ENCODE measurements around the gene ABCA1. TPM values are rescaled to one million over a fixed set of nuclear protein-coding genes. Genes with fewer than 3 reads are reported as not detected.

The ABCA1 gene
- total RNA-seq, 1 donor from 2014 or later, result 21.9 TPM

DNA sequence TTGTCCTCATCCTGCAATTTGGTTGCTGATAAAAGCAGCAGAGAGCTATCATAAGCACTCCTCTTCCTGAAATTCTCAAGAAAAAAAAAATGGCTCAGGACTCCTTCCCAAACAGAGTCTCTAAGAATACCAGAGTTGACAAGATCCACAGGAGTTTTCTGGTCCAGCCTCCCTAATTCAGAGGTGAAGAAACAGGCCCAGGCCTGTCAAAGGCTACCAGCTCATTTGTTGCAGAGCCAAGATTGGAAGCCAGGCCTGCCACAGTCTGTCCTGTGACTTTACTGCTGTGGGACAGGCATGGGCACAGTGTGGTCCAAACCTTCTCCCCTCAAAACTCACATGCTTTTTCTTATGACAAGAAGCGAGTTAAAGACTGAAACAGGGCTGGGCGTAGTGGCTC is 122.5 kb downstream of the ABCA1 start:
- TF ChIP-seq, protein P1, sequence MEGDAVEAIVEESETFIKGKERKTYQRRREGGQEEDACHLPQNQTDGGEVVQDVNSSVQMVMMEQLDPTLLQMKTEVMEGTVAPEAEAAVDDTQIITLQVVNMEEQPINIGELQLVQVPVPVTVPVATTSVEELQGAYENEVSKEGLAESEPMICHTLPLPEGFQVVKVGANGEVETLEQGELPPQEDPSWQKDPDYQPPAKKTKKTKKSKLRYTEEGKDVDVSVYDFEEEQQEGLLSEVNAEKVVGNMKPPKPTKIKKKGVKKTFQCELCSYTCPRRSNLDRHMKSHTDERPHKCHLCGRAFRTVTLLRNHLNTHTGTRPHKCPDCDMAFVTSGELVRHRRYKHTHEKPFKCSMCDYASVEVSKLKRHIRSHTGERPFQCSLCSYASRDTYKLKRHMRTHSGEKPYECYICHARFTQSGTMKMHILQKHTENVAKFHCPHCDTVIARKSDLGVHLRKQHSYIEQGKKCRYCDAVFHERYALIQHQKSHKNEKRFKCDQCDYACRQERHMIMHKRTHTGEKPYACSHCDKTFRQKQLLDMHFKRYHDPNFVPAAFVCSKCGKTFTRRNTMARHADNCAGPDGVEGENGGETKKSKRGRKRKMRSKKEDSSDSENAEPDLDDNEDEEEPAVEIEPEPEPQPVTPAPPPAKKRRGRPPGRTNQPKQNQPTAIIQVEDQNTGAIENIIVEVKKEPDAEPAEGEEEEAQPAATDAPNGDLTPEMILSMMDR (IDR thresholded peaks at IDR 0.05; ENCODE audit: insufficient read depth, low read length, poor library complexity, severe bottlenecking), result no peak
- peaks cover 1% of the 10 kb centered on the region for H3K36me3 ChIP-seq (ENCODE audit: control insufficient read depth, insufficient read depth, low read length)

DNA sequence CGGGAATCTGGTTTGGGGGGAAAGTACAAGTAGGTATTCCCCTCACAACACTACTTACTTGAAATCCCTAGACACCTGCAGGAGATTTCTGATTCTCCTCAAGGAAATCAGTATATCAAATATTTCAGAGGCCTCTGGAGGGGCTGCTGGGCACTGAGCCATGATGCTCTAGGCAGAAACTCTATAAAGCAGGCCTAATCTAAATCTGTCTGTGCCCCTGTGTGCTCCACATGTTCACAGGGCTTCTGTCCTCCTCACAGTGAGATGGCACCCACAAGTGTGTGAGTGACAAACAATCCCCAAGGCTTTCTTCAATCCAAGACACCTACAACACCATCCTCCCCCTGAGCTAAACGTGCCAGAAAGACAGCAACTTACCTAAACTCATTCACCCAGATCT is 125.0 kb downstream of the ABCA1 start:
- H3K4me3 ChIP-seq (ENCODE audit: low read depth, low read length), result no peak overlapping the region
- H3K36me3 ChIP-seq (ENCODE audit: control insufficient read depth, insufficient read depth, low read length), result peaks cover 1% of the 10 kb centered on the region
- TF ChIP-seq, protein P1 (IDR thresholded peaks at IDR 0.05; ENCODE audit: insufficient read depth, low read length, poor library complexity, severe bottlenecking), result no peak
- H3K27me3 ChIP-seq (ENCODE audit: control insufficient read depth, insufficient read depth, low read length), result no peaks in the 10 kb centered on the region
- DNase-seq (ENCODE audit: low read depth), result no peak

More for the DNA sequence above, 122.5 kb downstream of the ABCA1 start:
- DNase-seq (ENCODE audit: low read depth), result no peak
- Histone ChIP-seq H3K27me3 (ENCODE audit: control insufficient read depth, insufficient read depth, low read length) (no peaks in the 10 kb centered on the region), H3K4me3 (ENCODE audit: low read depth, low read length) (no peak overlapping the region)

DNA sequence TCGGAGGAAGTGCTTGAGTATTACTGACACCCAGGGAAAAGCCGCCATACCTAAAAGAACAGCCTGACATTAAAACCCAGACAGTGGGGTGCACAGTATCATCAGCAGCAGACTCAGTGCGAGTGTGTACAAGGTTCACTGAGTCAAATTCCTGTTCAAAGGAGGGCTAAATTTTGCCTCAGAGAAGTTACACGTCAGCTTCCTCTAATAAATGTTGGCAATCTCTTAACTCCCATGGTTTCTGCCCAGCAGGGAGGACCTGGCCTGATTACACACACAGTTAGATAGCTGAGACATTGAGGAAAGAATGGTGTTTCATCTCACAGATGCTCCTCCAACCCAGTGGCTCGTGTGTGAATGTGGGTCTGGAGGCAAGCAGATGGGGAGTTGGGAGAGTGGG is 125.8 kb downstream of the ABCA1 start:
- Histone ChIP-seq H3K4me3 (ENCODE audit: low read depth, low read length) (no peak overlapping the region), H3K27me3 (ENCODE audit: control insufficient read depth, insufficient read depth, low read length) (no peaks in the 10 kb centered on the region), H3K36me3 (ENCODE audit: control insufficient read depth, insufficient read depth, low read length) (peaks cover 1% of the 10 kb centered on the region)
- no peak for DNase-seq (ENCODE audit: low read depth)
- TF ChIP-seq, protein P1 (IDR thresholded peaks at IDR 0.05; ENCODE audit: insufficient read depth, low read length, poor library complexity, severe bottlenecking), result no peak

DNA sequence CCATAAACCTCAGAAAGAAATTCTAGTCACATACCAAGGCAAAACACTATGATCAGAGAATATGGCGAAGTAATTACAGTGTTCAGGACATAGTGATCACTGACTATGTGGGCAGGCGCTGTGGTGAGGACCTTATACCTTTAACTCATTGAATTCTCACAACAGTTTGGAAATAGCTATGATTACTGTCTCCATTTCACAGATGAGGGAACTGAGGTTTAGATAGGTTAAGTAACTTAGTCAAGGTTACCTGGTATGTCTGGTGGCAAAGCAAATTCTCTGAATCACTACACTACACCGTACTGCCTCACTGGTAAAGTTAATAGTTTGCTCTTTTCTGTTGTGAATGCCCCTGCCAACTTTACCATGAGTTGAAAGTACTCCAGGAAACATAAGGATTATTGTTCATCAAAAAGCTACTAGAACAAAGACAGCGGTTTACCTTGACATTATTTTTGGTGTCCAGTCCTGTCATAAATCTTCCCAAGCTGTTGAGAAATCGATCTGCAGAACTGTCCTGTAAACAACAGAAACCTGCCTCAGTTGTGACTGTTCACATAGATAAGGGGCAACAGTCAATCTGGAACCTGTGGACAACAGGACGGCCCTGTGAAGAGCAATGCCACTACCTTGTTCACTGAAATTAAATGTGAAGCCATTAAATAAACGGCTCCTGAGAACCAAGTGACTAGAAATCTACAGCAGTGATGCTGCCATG is 127.7 kb downstream of the ABCA1 start:
- Histone ChIP-seq H3K27me3 (ENCODE audit: control insufficient read depth, insufficient read depth, low read length) (no peaks in the 10 kb centered on the region), H3K4me3 (ENCODE audit: low read depth, low read length) (no peak overlapping the region), H3K36me3 (ENCODE audit: control insufficient read depth, insufficient read depth, low read length) (no peaks in the 10 kb centered on the region)
- no peak for DNase-seq (ENCODE audit: low read depth)
- TF ChIP-seq, protein P1 (IDR thresholded peaks at IDR 0.05; ENCODE audit: insufficient read depth, low read length, poor library complexity, severe bottlenecking), result no peak

DNA sequence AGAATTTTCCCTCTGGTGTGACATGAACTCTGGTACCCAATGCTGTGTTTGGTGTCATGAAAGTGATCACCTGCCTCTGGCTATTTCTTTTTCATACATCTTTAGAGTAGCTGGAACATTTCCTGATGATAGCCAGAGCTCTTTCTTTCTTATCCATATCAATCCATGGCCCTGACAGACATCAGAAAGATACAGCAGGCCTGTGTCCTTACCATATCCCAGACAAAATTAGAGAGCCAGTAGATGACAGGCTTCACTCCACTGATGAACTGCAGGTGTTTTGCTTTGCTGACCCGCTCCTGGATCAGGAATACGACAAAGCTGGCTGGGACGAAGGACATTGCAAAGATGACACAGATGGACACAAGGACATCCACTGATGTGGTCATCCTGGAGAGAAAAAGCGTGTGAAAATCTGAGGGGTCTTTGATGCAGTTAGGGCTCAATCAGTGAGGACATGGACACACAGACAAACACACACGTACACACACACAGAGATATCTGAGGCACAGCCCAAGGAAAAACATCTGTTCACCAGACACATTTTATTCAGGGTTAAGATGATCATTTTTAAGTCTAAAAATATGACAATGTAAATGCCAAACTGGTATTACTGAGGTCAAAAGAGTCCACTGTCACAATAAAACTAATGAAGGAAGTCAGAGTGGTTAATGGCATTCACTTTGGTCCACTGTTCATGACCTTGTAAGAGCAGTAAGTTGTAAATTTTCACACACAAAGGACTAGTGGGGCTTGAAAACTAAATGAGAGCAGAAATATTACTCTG is 129.6 kb downstream of the ABCA1 start:
- TF ChIP-seq, protein P1 (IDR thresholded peaks at IDR 0.05; ENCODE audit: insufficient read depth, low read length, poor library complexity, severe bottlenecking), result no peak
- H3K36me3 ChIP-seq (ENCODE audit: control insufficient read depth, insufficient read depth, low read length), result no peaks in the 10 kb centered on the region
- H3K4me3 ChIP-seq (ENCODE audit: low read depth, low read length), result no peak overlapping the region
- DNase-seq (ENCODE audit: low read depth), result no peak
- no peaks in the 10 kb centered on the region for H3K27me3 ChIP-seq (ENCODE audit: control insufficient read depth, insufficient read depth, low read length)

Measured in kidney epithelial cell (primary cell).